Astrocyte of the cerebellum (primary cell): ENCODE data around the gene ERLIN1.

Experiments
- DNase-seq: peaks from one replicate; pipeline ENCODE4 v3.0.0-alpha.2; 2011; ENCODE audit warnings: low read depth
- H3K4me3 ChIP-seq: 2 replicates; pipeline ENCODE4 v1.5.1; 2011; ENCODE audit warnings: mild to moderate bottlenecking, low read depth, low read length, moderate library complexity
- CTCF ChIP-seq: IDR thresholded peaks from 2 replicates; pipeline ENCODE4 v1.5.1; 2012; ENCODE audit warnings: low read length, low read depth, moderate library complexity, mild to moderate bottlenecking; ENCODE audit errors: missing control alignments
- in situ Hi-C: cut with HindIII; loops from 2 replicates; pipeline ENCODE4 v1.10.0; 2017; ENCODE audit warnings: low sequenced_read_pairs

ERLIN1 gene

GRCh38 chr10:100103581-100103980 lies 82.2 kb downstream of the ERLIN1 start:
- DNase-seq: no peak
- H3K4me3 ChIP-seq: no peak overlapping the region
- in situ Hi-C loops: no loop called here
- TF ChIP-seq CTCF: no peak

GRCh38 chr10:100101192-100102076 lies 84.4 kb downstream of the ERLIN1 start:
- in situ Hi-C loops: no loop called here
- TF ChIP-seq CTCF: no peak
- DNase-seq: no peak
- no peak overlapping the region for H3K4me3 ChIP-seq

GRCh38 chr10:100100651-100101184 lies 85.1 kb downstream of the ERLIN1 start:
- H3K4me3 ChIP-seq: no peak overlapping the region
- in situ Hi-C loops: no loop called here
- TF ChIP-seq CTCF: no peak
- no peak for DNase-seq
